ENCODE data around the gene HSD11B1.

GRCh38 chr1:209746451-209747165 is 42.0 kb downstream of the HSD11B1 start:
- TF ChIP-seq CTCF (IDR thresholded peaks at IDR 0.05 in 4 of 5, conservative IDR thresholded peaks at IDR 0.05 in 1 of 5), result no peak
- TF ChIP-seq POLR2A (IDR thresholded peaks at IDR 0.05), result no peak

Data from gastrocnemius medialis (tissue), 4 donors.